HL-60 (cell line): Measurements from ENCODE around the gene SNX2.

ENCODE experiments used
- DNase-seq, 2 experiments: peaks; one replicate each; pipeline ENCODE4 v3.0.0-alpha.2; 2010 to 2020; ENCODE audit warnings: low read depth in 1 of 2, low spot score in 1 of 2
- H3K27ac ChIP-seq: fragments of 250-450 bp; sonication (Bioruptor Pico); replicated peaks from 2 replicates; pipeline ENCODE4 v1.5.1; 2020; ENCODE audit warnings: mild to moderate bottlenecking, moderate library complexity
- H3K27me3 ChIP-seq: fragments of 250-450 bp; sonication (Bioruptor Pico); 2 replicates; pipeline ENCODE4 v1.5.1; 2021; ENCODE audit warnings: mild to moderate bottlenecking, moderate library complexity; ENCODE audit not compliant: insufficient read depth, poor library complexity, severe bottlenecking
- H3K4me3 ChIP-seq: replicated peaks from 2 replicates; pipeline ENCODE4 v1.5.1; 2011; ENCODE audit warnings: mild to moderate bottlenecking, control low read depth, low read length; ENCODE audit not compliant: insufficient read depth
- GABPA ChIP-seq: IDR thresholded peaks from 2 replicates; pipeline ENCODE4 v1.6.1; 2012; ENCODE audit warnings: low read depth
- POLR2AphosphoS5 ChIP-seq: IDR thresholded peaks from 2 replicates; pipeline ENCODE4 v1.6.1; 2012; ENCODE audit warnings: low read depth
- SPI1 ChIP-seq: IDR thresholded peaks from 2 replicates; pipeline ENCODE4 v1.6.1; 2012; ENCODE audit warnings: low read depth, mild to moderate bottlenecking, borderline replicate concordance
- TF ChIP-seq, protein P1 (sequence below): IDR thresholded peaks from one replicate; pipeline ENCODE4 v1.5.1; 2011; ENCODE audit warnings: low read length, control low read depth, inconsistent platforms; ENCODE audit not compliant: insufficient read depth
- TF ChIP-seq, protein P2 (sequence below): IDR thresholded peaks from 2 replicates; pipeline ENCODE4 v1.6.1; 2012; ENCODE audit warnings: low read depth; ENCODE audit not compliant: insufficient replicate concordance

SNX2 gene

DNA sequence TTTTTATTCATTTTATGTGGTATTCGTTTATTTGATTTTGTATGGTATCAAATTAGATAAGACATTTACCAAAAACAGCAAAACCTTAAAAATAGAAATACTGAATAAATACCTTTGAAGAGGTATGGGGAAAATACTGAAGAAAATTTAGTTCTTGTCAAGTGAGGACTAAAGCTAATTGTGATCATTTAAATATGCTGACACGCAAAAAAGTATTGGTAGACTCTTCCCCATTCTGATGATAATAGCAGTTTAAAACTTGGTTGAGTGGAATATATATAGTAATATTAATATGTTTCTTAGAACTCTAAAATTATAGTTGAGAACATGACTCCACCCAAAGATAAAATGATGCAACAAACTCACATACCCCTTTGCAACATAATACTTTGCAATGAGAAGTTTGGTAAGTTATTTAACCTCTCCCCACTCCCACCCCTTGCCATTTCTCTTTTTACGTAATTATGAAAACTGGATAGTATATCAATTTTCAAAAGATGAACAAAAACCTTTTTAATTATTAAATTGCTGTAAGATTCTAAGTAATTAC lies 40.4 kb downstream of the SNX2 start:
- no peak for DNase-seq
- no peak for TF ChIP-seq GABPA
- no peak for TF ChIP-seq POLR2AphosphoS5
- TF ChIP-seq, protein P1, sequence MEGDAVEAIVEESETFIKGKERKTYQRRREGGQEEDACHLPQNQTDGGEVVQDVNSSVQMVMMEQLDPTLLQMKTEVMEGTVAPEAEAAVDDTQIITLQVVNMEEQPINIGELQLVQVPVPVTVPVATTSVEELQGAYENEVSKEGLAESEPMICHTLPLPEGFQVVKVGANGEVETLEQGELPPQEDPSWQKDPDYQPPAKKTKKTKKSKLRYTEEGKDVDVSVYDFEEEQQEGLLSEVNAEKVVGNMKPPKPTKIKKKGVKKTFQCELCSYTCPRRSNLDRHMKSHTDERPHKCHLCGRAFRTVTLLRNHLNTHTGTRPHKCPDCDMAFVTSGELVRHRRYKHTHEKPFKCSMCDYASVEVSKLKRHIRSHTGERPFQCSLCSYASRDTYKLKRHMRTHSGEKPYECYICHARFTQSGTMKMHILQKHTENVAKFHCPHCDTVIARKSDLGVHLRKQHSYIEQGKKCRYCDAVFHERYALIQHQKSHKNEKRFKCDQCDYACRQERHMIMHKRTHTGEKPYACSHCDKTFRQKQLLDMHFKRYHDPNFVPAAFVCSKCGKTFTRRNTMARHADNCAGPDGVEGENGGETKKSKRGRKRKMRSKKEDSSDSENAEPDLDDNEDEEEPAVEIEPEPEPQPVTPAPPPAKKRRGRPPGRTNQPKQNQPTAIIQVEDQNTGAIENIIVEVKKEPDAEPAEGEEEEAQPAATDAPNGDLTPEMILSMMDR = no peak
- TF ChIP-seq, protein P2, sequence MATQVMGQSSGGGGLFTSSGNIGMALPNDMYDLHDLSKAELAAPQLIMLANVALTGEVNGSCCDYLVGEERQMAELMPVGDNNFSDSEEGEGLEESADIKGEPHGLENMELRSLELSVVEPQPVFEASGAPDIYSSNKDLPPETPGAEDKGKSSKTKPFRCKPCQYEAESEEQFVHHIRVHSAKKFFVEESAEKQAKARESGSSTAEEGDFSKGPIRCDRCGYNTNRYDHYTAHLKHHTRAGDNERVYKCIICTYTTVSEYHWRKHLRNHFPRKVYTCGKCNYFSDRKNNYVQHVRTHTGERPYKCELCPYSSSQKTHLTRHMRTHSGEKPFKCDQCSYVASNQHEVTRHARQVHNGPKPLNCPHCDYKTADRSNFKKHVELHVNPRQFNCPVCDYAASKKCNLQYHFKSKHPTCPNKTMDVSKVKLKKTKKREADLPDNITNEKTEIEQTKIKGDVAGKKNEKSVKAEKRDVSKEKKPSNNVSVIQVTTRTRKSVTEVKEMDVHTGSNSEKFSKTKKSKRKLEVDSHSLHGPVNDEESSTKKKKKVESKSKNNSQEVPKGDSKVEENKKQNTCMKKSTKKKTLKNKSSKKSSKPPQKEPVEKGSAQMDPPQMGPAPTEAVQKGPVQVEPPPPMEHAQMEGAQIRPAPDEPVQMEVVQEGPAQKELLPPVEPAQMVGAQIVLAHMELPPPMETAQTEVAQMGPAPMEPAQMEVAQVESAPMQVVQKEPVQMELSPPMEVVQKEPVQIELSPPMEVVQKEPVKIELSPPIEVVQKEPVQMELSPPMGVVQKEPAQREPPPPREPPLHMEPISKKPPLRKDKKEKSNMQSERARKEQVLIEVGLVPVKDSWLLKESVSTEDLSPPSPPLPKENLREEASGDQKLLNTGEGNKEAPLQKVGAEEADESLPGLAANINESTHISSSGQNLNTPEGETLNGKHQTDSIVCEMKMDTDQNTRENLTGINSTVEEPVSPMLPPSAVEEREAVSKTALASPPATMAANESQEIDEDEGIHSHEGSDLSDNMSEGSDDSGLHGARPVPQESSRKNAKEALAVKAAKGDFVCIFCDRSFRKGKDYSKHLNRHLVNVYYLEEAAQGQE = no peak
- TF ChIP-seq SPI1 = no peak
- H3K4me3 ChIP-seq = no peak overlapping the region
- no peaks in the 10 kb centered on the region for H3K27me3 ChIP-seq
- H3K27ac ChIP-seq = no peak overlapping the region

DNA sequence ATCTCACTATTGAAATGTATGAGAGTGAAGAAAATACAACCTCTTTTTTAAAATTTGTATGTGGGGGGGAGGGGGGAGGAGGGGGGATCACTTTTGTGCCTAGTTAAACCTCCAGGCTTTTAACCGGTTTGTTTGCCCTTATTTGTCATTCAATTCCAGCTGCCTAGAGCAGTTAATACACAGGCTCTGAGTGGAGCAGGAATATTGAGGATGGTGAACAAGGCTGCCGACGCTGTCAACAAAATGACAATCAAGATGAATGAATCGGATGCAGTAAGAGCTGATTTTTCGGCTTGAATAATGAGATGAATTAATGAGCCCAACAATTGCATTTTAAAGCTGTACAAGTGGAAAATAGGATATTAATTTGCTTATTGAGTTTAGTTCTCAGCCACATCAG lies 41.9 kb downstream of the SNX2 start:
- Histone ChIP-seq H3K27ac (no peak overlapping the region), H3K27me3 (no peaks in the 10 kb centered on the region), H3K4me3 (no peak overlapping the region)
- no peak for TF ChIP-seq GABPA
- TF ChIP-seq SPI1 = no peak
- no peak for DNase-seq

DNA sequence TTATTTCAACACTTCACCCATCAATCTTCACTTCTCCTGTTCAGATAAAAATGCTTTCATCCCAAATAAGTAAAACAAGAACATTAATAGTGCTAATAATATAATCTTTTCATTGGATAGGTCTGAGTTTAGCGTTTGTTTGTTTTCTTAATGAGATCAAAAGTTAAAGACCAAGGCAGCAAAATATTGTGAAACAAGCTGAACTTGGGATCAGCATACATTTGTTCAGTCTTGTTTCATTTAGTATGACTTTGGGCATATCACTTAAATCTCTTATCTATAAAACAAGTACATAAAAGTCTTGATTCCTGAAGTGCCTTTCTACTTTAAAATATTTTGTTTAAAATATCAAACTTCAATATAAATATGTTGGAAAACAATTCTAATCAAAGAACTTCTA lies 57.1 kb downstream of the SNX2 start:
- Histone ChIP-seq H3K27ac (no peak overlapping the region), H3K27me3 (no peaks in the 10 kb centered on the region), H3K4me3 (no peak overlapping the region)
- no peak for DNase-seq
- TF ChIP-seq SPI1 (no peak), POLR2AphosphoS5 (no peak), GABPA (no peak)

DNA sequence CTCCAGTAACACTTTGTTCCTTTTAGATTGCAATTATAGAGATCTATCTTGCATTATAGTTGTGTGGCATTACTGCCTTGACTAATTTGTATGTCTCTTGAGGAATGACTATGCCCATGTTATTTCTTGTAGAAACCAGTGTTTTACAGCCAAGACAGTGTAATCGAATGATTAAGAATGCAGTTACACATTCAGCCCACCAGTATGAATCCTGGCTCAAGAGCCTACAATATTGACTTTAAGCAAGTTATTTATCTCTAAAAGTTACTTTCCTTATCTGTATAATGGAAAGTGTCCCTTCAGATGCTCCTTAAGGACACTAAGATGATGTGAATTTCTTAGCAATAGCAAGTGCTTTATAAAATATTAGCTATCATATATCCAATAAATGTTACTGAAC lies 60.8 kb downstream of the SNX2 start:
- no peak for DNase-seq
- no peak for TF ChIP-seq POLR2AphosphoS5
- TF ChIP-seq, protein P1 = no peak
- TF ChIP-seq SPI1 = no peak
- TF ChIP-seq, protein P2 = no peak
- TF ChIP-seq GABPA = no peak

GRCh38 chr5:122836947-122837346 lies 62.1 kb downstream of the SNX2 start:
- Histone ChIP-seq H3K27me3 (no peaks in the 10 kb centered on the region), H3K27ac (no peak overlapping the region), H3K4me3 (no peak overlapping the region)
- no peak for TF ChIP-seq SPI1
- TF ChIP-seq, protein P1 = no peak
- no peak for TF ChIP-seq POLR2AphosphoS5
- TF ChIP-seq, protein P2 = no peak
- TF ChIP-seq GABPA = no peak
- DNase-seq = no peak

More for the DNA sequence above, 60.8 kb downstream of the SNX2 start:
- Histone ChIP-seq H3K27ac (no peak overlapping the region), H3K4me3 (no peak overlapping the region), H3K27me3 (no peaks in the 10 kb centered on the region)
